Fibroblast of skin of scalp (primary cell): ENCODE measurements around the gene CORO7.
"Not testable (repeated sequence)": the region's sequence is repeated elsewhere in the genome, so short reads cannot be mapped to it uniquely, and the experiment has no call there.

Experiments used
- DNase-seq: peaks from one replicate; pipeline ENCODE4 v3.0.0-alpha.2; 2013

CORO7 gene

DNA sequence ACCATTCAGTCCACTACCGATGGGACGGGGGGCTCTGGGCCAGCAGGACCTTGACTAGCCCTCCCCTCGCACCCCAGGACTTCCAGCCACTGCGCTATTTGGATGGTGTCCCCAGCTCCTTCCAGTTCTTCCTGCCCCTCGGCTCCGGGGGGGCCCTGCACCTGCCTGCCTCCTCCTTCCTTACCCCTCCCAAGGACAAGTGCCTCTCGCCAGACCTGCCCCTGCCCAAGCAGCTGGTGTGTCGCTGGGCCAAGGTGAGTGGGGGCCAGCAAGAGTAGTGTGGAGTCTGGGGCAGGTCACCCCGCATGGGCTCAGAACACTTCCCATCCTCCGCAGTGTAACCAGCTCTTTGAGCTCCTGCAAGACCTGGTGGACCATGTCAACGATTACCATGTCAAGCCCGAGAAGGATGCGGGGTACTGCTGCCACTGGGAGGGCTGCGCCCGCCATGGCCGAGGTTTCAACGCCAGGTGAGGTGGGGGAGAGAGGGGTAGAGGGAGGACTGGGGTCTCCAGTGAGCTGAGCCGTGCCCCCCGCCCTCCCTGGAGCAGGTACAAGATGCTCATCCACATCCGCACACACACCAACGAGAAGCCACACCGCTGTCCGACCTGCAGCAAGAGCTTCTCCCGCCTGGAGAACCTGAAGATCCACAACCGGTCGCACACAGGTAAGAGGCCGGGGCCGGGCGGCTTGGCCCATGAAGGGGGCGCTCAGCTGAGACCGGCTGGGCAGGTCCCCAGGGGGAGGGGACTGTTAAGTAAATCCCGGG is 81.5 kb downstream of the CORO7 start:
- DNase-seq: no peak

DNA sequence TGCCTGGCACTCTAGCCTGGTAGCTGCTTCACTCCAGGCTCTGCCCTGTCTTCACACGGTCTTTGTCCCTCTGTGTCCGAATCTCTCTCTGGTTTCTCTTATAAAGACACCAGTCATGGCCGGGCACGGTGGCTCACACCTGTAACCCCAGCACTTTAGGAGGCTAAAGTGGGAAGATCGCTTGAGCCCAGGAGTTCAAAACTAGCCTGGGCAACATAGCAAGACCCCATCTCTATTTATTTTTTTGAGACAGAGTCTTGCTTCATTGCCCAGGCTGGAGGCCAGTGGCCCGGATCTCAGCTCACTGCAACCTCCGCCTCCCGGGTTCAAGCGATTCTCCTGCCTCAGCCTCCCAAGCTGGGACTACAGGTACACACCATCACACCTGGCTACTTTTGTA is 82.7 kb downstream of the CORO7 start:
- DNase-seq: not testable (repeated sequence)

DNA sequence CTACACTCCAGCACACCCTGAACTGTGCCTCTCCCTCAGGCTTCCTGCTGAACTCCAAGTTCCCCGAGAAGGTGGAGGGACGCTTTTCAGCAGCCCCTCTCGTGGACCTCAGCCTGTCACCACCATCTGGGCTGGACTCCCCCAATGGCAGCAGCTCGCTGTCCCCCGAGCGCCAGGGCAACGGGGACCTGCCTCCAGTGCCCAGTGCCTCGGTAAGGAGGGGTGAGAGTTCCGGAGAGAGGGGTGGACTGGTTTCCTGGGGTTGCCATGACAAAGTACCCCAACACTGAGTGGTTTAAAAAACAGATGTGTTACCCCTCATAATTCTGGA is 83.1 kb downstream of the CORO7 start:
- DNase-seq: no peak

DNA sequence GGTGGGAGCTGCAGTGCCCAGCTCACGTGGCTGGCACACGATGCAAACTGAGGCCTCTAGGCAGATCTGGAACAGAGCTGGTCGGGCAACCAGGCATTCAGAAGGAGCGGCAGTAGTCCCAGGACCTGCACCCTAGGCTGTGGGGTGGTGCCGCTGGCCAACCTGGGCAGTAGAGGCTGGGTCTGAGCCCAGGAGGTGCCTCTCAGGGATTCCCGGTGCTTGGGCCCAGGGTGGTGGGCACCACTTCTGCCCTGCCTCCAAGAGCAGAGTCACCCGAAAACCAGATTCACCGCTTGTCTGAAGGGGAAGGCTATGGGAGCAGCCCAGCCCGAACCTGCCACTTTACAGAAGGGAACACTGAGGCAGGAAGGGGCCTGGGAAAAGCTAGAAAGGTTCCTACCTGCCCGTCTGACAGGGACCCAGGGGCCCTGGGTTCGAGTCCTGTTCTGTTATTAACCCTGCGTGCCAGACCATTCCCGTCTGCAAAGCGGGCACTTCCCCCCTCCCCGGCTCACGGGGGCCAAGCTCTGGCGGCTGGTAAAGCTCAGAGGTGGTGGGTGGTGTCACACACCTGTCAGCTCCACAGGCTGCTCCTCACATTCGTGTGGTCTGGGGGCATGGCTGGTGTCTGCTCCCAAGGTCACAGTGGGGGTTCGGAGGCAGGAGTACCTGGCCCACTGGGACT is 83.6 kb downstream of the CORO7 start:
- no peak for DNase-seq

DNA sequence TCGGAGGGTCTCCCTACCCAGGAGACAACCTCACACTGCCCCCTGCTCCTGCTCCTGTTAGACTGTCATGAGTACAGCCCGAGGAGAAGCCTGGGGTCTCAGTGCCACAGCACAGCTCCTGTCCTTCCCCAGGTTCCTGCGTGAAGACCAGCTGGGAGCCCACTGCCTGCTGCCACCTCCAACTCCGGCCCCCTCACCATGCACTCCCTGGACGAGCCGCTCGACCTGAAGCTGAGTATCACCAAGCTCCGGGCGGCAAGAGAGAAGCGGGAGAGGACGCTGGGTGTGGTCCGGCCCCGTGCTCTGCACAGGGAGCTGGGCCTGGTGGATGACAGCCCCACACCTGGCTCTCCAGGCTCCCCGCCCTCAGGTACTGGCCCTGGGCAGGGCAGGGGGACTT is 84.3 kb downstream of the CORO7 start:
- DNase-seq: no peak

DNA sequence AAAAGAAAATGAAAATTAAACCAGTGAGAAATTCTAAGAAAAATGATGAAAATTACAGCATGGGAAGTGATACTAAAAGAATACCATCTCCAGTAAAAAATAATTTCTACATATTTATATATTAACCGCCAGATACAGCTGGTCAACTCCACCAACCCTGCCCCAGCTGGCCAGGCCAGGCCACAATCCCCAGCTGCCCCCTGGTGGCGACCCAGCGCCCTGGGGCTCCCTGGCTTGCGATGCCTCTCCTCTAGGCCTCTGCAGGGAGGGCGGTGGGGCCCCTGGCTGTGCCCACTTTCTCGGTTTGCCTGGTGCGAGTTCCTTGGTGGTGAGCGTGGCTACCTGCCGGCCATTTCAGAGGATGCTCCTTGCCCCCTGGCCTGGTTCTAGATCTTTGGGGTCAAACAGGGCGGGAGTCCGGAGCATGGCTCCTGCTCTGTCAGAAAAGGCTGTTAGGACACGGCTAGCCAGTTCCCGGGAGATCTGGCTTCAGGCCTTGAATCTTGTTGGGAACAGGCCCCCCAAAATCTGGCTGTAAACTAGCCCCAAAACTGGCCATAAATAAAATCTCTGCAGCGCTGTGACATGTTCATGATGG is 86.0 kb downstream of the CORO7 start:
- DNase-seq: peak; percentile 67

DNA sequence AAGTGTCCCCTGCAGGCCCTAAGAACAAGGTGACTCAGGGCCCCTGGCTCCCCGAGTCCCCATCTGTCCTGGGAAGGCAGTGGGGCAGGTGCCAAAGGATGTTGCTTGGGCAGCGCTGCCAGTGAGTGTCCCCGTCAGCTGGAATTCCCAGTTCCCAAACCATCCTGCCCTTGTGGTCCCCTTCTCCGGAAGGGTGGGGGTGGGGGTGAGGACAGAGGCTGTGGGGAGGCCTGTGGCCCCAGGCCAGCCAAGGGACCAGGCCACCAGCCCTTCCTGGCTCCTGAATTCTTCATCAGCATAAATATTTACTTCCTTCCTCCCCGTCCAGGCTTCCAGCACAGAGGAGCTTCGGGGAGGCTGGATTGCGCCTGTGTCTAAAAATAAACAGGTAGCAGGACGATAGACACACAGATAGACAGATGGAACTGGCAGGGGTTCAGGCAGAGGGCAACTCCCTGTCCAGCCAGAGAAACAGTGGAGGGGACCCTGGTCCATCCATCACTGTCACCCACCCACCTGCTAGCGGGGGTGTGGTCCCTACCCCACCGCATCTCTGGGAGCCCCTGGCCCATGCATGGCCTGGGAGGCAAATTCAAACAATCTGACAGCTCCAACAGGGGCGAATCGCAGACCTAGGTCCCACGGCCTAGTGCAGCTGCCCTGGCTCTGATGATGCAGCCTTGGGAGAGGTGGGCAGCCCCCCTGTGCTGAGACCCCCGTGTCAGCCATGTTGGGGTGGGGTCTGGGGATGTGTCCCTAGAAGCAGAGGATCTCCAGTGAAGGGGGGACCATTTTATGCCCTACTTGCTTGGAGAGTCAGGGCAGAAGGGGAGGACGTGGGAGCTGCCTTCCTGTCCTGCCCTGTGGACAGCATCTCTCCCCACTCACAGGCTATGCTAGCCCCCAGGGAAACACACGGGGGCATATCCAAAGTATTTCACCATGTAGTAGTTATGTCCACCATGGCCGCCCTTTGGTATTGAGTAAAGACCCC is 87.3 kb downstream of the CORO7 start:
- no peak for DNase-seq

DNA sequence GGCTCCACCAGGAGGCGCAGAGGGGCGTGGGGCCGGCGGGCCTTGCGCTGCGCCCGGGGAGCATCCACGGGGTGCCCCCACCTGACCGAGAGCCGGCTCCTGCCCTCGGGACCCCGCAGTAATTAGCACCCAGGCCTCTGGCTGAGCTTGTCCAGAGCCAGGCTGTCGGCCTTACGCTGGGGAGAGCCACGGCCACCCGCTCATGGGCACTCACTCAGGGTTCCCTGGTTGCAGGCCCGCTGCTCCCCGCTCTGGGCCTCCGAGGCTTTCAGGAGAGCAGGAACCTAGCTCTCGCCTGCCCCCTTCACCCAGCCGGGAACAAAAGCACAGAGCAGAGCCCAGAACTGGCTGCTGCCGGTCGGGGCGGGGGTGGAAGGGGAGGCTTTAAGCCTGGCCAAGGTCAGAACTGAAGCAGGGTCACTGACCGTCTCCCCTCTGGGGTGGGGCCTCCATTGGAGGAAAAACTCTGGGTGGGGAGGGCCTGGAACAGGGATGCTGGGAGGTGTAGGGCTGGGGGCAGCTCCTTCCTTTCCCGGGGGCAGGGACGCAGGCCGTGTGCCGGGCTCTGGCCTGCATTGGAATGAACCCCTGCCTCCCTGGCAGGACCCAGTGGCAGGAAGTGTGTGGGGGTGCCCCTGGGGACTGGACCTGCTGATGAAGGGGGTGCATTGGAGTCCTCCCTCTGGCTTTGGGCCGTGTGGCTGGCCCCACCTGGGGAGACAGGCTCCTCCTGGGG is 88.2 kb downstream of the CORO7 start:
- DNase-seq: peak; percentile 81

DNA sequence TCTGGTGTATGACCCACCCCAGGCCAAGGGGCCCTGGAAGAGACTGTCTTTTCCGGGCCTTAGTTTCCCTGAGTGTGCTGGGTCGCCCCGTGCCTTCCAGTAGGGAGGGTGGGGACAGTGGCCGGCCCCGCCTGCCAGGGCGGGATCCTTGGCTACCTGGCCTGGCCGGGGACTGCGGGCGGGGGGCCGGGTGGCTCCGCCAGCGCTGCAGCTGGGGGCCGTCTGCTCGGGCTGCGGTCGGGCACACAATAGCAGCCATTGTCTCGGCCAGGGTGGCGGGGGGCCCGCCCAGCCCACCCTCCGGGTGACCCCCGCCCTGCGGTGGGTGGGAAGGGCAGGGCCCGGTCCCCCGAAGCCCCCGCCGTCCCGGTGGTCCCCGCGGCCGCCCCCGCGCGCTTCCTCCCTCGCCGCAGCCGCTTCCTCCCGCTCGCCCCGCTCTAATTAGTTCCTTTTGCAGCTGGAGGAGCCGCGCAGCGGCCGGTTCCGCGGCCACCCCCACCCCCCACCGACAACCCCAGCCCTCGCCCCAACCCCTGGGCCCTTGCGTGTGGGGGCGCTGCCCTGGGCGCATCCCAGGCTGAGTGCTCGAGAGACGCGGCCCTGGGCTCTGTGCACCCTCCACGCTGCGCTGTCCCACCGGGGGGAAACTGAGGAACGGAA is 88.9 kb downstream of the CORO7 start:
- no peak for DNase-seq

DNA sequence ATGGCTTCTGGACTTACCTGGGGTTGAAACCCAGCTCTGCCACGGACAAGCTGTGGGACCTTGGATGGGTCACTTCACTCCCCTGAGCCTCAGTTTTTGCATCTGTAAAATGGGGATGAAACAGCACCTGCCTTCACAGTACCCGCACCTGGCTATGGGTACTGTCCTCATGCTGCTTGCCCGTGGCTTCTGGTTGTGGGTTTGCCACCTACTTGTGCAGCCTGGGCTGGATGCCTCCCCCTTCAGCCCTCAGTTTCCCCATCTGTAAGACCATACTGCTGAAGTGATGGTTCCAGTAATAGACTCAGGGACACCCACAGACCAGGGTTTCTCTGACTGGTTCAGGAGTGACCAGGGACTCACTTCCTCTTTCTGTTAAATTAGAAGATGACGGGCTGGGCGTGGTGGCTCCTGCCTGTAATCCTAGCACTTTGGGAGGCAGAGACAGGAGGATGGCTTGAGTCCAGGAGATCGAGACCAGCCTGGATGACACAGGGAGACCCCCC is 91.1 kb downstream of the CORO7 start:
- no peak for DNase-seq

DNA sequence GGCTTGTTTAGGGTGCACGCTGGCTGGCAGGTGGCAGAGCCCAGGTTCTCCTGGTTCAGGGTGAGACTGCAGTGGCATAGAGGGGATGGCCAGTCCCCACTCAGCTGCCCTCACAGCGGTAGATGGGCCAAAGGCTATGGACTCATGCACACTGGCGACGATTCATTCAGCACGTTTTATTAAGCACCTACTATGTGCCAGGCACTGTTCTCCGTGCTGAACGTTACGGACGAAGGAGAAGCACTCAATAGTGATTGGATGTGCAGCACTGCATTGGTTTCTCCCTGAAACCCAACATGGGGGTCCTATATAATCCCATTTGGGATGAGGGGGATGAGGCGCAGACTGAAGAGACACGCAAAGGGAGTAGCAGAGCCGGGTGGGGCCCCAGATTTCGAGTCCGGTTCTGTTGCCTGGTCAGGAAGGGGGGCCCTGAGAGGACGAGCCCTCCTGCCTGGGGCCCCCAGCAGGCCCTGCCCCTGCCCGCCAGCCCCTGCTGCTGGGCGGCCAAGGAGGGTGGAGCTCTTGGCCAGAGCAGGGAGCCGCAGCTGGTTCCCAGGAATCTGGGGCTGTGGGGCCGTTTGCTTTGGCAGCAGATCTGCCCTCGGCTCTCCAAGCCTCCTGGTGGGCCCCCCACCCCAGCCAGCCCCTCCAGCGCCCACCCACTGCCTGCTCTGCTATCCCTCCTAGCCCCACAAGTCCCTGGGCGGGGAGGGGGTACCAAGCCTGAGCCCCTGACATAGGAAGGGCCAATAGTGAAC is 91.7 kb downstream of the CORO7 start:
- DNase-seq: no peak

DNA sequence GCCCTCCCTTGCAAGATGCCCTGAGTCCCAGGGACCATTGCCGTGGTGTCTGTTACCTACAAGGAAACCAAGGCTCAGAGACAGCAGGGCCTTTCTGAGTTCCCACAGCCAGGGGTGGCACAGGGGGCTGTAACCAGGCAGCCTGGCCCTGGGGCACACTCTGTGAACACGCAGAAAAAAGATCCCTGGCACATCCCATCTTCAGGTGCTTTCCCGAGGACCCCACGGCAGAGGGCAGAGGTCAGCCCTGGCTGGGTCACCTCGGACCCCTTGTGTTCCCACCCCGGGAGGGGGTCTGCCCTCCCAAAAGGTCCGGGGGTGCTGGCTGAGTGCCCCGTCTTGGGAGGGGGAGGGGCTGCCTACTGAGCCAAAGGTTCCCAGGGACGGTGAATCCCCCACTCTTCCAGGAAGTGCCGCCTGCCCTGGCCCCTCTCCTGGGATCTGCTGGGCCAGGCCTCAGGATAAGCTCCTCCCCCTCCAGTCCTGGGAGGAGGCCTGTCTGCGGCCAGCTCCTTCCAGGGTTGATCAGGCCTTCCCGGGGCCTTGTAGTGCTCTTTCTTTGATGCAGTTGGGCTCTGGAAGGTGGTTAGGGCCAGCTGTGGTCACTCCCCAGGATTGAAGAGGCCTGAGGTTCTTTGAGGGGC is 92.4 kb downstream of the CORO7 start:
- peak; percentile 66 for DNase-seq

DNA sequence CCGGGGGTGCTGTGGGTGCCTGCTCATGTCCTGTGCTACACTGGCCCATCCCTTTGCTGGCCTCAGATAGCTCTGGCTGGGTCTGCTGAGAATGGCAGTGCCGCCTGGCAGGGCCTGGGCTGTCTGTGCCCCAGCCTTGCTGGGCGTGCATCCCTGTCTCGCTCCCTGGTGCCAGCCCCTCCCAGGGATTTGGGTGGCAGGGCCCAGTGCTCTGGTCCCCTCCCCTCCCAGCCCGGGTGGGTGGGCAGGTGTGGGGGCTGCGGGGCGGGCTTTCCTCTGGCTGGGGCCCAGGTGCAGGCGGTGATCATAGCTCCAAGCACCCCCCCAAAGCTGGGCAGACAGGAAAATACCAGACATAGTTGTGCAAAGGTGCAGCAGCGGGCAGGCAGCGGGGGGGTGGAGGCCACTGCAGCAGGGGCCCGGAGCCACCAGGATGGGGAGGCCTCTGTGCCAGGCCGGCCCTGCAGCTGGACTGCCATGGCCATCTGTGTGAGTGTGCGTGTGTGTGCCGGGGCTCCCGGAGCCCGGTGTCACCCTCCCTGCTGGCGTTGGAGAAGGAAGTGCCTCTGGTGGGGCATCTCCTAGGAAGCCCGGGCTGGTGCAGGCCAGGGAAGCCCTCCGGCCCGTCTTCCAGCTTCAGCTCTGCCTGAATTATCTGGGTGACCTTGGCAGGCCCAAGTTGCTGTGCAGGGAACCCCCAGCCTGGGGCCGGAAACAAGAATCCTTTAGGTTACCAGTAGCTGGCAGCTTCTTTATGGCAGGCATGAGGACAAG is 93.1 kb downstream of the CORO7 start:
- no peak for DNase-seq

DNA sequence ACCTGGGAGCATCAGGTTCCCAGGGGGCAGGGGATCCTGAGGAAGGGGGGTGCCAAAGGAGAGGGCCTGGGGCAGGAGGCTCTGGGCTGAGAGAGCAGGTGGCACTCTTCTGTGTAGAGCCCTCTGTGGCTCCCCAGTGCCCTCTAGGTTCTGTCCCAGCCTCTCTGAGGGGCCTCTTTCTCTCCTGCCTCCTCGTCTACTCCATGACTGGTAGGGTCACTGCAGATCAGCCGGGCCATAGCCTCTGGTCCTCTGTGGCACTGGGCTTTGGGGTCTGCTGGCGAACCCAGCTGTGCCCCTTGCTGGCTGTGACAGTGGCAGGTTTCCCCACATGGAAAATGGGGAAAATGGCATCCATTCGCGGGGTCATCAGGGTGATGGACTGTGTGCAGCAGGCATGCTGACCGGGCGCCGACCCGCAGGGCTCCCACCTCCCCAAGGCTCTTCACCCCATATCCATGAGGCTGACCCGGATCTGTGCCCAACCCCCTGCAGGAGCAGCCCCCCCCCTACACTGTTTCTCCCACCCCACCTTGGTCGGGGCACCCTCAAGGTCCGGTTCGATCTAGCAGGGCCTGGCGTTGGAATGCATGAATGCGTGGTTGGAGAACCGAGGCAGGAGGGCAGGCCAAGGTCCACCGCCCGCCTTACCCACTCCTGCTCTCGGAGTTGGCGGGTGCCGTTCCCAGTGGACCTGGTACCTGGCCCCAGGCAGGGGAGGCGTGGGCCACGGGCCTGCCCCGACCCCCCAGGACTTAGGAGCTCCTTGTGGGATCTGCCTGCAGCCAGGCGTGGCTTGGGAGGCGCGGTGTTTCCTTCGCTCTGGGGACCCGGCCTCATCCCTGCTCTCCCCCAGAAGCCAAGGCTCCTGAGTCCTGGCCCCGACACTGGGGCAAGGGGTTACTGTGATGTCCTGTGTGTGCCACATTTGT is 94.0 kb downstream of the CORO7 start:
- no peak for DNase-seq

DNA sequence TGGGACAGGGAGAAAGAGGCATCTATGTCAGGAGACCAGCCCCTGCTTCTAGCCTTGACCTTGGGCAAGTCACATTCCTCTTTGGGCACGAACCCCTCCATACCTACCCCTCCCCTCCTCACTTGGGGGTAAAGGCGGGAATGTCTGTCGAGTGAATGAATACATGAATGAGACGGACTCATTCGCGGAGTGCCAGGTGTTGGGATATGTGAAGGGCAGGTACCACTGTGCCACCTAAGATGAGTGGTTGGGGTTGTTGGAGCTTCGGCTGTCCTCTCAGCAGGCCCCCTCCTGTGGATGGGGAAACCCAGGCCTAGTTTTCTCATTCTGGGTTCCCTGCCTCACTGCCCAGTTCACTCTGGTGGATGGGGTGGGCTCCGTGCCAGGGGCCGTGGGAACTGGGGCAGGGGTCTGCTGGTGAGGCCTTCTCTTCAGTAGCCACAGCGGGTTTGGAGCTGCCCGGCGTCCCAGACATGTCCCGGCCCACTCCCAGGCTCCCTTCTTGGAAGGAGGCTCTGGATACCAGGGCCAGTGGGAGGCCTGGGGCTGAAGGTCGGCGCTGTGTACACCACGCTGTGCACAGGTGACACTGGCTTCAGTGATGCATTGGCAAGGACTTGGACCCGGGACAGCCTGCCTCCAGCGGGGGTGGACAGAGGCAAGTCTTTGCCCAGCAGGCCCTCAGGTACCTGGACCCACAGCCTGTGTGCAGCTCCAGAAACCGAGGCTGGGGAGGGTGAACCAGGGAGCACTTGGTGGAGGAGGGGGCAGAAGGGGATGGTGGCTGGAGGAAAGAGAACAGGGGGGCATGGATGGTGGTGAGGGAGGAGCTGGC is 94.9 kb downstream of the CORO7 start:
- no peak for DNase-seq

DNA sequence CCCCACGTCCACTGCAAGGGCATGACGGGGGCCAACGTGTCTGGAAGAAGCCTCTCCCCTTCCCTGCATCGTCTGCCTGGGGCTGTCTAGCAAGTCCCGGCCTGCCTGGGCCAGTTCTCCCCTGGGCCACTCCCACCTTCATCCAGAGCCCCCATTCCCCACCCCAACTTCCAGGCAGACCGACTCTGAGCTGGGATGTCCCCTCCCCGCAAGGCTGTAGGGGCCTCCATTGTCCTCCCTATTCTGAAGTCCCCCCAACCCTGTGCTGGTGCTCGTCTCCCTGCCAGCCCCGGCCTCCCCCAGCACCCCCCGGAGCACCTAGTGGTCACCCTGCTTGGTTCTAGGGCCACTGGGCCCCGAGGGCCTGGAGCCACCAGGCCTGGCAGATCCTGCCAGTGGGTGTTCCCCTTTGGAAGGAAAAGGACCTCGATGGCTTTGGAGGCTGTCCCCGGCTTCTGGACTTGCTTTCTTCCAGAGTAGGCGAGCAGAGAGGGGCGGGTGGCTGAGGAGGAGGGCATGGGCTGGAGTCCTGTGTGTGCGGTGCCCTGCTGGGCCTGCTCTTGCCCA is 95.7 kb downstream of the CORO7 start:
- DNase-seq: no peak
